Thoracic aorta (tissue), 2 donors: ENCODE data around the gene ADAMTS19. TPM values are rescaled to one million over a fixed set of nuclear protein-coding genes. Genes with fewer than 3 reads are reported as not detected.
"Not testable (repeated sequence)": the region's sequence is repeated elsewhere in the genome, so short reads cannot be mapped to it uniquely, and the experiment has no call there.

Source experiments
- ATAC-seq: fragments of 150-250 bp; one replicate; pipeline ENCODE4 v1.8.0; 2017; ENCODE audit warnings: low read depth; ENCODE audit not compliant: insufficient number of reproducible peaks, low FRiP score
- DNase-seq: peaks from one replicate; pipeline ENCODE4 v3.0.0-alpha.2; 2020; ENCODE audit warnings: low spot score
- H3K27ac ChIP-seq, 2 donors: fragments of 200-600 bp; sonication (generic); 1 replicate in 1 of 2; 2 replicates in 1 of 2; pipeline ENCODE4 v1.5.1; 2016; ENCODE audit warnings: mild to moderate bottlenecking in 2 of 2, moderate library complexity in 2 of 2
- H3K27me3 ChIP-seq: fragments of 200-600 bp; sonication (generic); replicated peaks from 2 replicates; pipeline ENCODE4 v1.6.0; 2016; ENCODE audit warnings: mild to moderate bottlenecking; ENCODE audit not compliant: insufficient read depth
- H3K36me3 ChIP-seq: fragments of 200-600 bp; sonication (generic); one replicate; pipeline ENCODE4 v1.5.1; 2016
- H3K4me1 ChIP-seq, 2 donors: fragments of 200-600 bp; sonication (generic); 1 replicate in 1 of 2; 2 replicates in 1 of 2; pipeline versions ENCODE4 v1.5.1 to v1.6.0; 2016; ENCODE audit warnings: low read depth in 2 of 2, mild to moderate bottlenecking in 1 of 2; ENCODE audit not compliant: control insufficient read depth in 1 of 2
- H3K4me3 ChIP-seq: fragments of 200-600 bp; sonication (generic); 2 replicates; pipeline ENCODE4 v1.5.1; 2016; ENCODE audit warnings: mild to moderate bottlenecking
- H3K9me3 ChIP-seq: fragments of 200-600 bp; sonication (generic); 2 replicates; pipeline ENCODE4 v1.5.1; 2016
- total RNA-seq, 2 donors: library from RNA; depleted of rRNA; stranded (reverse); fragments of >200 nt; gene quantifications; one replicate each; pipeline versions ENCODE4 v1.1.0 to v1.2.3, GENCODE V29; 2016
- TF ChIP-seq, protein P1 (sequence below): fragments of 200-600 bp; sonication (generic); IDR thresholded peaks from one replicate; pipeline ENCODE4 v1.5.1; 2019; ENCODE audit warnings: antibody characterized with exemption

Gene ADAMTS19
- total RNA-seq, 2 donors from 2014 or later, result 8.0 TPM; not detected in 1

DNA sequence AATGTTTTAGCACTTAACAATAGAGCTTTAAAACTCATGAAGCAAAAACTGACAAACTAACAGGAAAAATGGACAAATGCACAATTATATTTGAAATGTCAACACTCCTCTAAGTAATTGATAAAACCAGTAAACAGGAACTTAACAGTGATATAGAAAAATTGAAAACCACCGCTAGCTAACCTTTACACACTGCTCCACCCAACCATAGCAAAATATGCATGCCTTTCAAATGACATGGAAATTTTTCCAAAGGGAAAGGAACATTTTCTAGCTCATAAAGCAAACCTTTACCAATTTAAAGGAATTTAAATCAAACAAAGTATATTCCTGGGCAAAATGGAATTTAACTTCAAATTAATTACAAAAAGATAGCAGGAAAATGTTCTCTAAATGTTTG is 109.2 kb downstream of the ADAMTS19 start:
- H3K27ac ChIP-seq, result no peak overlapping the region
- ATAC-seq, result no peak

GRCh38 chr5:129572060-129572459 is 112.0 kb downstream of the ADAMTS19 start:
- DNase-seq, result no peak
- ATAC-seq, result no peak
- no peak overlapping the region for H3K4me3 ChIP-seq
- H3K9me3 ChIP-seq, result no peaks in the 10 kb centered on the region
- H3K36me3 ChIP-seq, result no peaks in the 10 kb centered on the region
- no peaks in the 10 kb centered on the region for H3K4me1 ChIP-seq
- H3K27me3 ChIP-seq, result no peaks in the 10 kb centered on the region
- no peak overlapping the region for H3K27ac ChIP-seq
- TF ChIP-seq, protein P1, sequence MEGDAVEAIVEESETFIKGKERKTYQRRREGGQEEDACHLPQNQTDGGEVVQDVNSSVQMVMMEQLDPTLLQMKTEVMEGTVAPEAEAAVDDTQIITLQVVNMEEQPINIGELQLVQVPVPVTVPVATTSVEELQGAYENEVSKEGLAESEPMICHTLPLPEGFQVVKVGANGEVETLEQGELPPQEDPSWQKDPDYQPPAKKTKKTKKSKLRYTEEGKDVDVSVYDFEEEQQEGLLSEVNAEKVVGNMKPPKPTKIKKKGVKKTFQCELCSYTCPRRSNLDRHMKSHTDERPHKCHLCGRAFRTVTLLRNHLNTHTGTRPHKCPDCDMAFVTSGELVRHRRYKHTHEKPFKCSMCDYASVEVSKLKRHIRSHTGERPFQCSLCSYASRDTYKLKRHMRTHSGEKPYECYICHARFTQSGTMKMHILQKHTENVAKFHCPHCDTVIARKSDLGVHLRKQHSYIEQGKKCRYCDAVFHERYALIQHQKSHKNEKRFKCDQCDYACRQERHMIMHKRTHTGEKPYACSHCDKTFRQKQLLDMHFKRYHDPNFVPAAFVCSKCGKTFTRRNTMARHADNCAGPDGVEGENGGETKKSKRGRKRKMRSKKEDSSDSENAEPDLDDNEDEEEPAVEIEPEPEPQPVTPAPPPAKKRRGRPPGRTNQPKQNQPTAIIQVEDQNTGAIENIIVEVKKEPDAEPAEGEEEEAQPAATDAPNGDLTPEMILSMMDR, result no peak

More for the DNA sequence above, 109.2 kb downstream of the ADAMTS19 start:
- no peaks in the 10 kb centered on the region for H3K27me3 ChIP-seq
- H3K36me3 ChIP-seq, result no peaks in the 10 kb centered on the region
- DNase-seq, result no peak
- no peaks in the 10 kb centered on the region for H3K4me1 ChIP-seq
- TF ChIP-seq, protein P1, result no peak
- no peaks in the 10 kb centered on the region for H3K9me3 ChIP-seq
- no peak overlapping the region for H3K4me3 ChIP-seq

- ATAC-seq, H3K27me3 ChIP-seq: not testable (repeated sequence)
Observed at GRCh38 chr5:129584496-129584895, 124.4 kb downstream of the ADAMTS19 start.

GRCh38 chr5:129591508-129592160 is 131.5 kb downstream of the ADAMTS19 start:
- Histone ChIP-seq H3K27ac (no peak overlapping the region), H3K36me3 (no peaks in the 10 kb centered on the region), H3K9me3 (no peaks in the 10 kb centered on the region), H3K4me3 (no peak overlapping the region), H3K27me3 (no peaks in the 10 kb centered on the region), H3K4me1 (no peaks in the 10 kb centered on the region)
- ATAC-seq (no peak), DNase-seq (no peak)
- TF ChIP-seq, protein P1, result no peak

More at GRCh38 chr5:129584496-129584895, 124.4 kb downstream of the ADAMTS19 start:
- not testable (repeated sequence) for DNase-seq, H3K36me3 ChIP-seq, H3K9me3 ChIP-seq, H3K4me3 ChIP-seq, H3K4me1 ChIP-seq, H3K27ac ChIP-seq

DNA sequence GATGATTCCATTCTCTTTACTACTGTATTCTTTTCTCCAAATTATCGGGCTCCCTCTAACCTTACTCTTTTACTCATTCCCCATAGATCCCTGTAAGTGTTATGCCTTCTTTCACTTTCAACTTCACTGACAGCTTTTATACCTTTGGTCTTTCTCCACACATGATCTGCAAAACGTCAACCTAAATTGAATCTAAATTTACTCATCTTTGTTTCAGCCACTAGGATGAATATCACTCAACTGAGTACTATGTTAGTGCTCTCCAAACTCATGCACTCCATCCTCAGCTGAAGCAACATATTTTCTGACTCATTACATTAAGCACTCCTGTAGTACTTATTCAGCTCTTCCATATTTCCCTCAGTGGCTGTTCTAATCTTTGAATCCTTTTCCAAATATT is 133.4 kb downstream of the ADAMTS19 start:
- DNase-seq (no peak), ATAC-seq (no peak)
- H3K27ac ChIP-seq, result no peak overlapping the region
- TF ChIP-seq, protein P1, result no peak
- H3K36me3 ChIP-seq, result no peaks in the 10 kb centered on the region
- no peak overlapping the region for H3K4me3 ChIP-seq
- no peaks in the 10 kb centered on the region for H3K27me3 ChIP-seq
- no peaks in the 10 kb centered on the region for H3K9me3 ChIP-seq
- H3K4me1 ChIP-seq, result no peaks in the 10 kb centered on the region

GRCh38 chr5:129601576-129601975 is 141.5 kb downstream of the ADAMTS19 start:
- Histone ChIP-seq H3K36me3 (no peaks in the 10 kb centered on the region), H3K4me3 (no peak overlapping the region), H3K27me3 (no peaks in the 10 kb centered on the region), H3K9me3 (no peaks in the 10 kb centered on the region), H3K4me1 (no peaks in the 10 kb centered on the region), H3K27ac (no peak overlapping the region)
- DNase-seq, result no peak
- ATAC-seq, result no peak
- TF ChIP-seq, protein P1, result no peak
